Stimulated activated CD8-positive, alpha-beta memory T cell treated with anti-CD3 and anti-CD28 coated beads, Interleukin-7, amount 100 ng/mL, for 1 hour (primary cell): ENCODE measurements around the gene CPE.
"Not testable (repeated sequence)": the region's sequence is repeated elsewhere in the genome, so short reads cannot be mapped to it uniquely, and the experiment has no call there.

Experiments used
- DNase-seq, 2 donors: peaks; one replicate each; pipeline ENCODE4 v3.0.0-alpha.2; 2020; ENCODE audit warnings: low read depth in 2 of 2

The CPE gene

DNA sequence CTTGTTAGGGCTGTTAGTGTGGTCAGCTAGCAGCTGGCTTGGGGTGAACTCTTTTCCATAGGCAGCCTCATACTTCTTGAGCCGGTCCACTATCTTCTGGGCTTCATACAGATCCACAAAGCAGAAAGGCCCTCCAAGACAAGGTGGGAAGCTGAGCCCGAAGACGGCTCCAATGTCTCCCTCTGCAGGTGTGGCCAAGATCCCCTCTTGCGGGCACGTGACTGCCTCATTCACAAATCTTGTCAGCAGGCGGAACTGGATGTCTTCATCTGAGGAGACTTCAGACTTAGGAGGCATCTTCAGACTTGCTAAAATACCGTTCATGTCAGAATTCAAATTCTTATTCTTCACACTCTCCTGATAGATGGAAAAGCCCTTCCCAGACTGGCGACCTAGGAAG lies 25.3 kb downstream of the CPE start:
- DNase-seq, result no peak

DNA sequence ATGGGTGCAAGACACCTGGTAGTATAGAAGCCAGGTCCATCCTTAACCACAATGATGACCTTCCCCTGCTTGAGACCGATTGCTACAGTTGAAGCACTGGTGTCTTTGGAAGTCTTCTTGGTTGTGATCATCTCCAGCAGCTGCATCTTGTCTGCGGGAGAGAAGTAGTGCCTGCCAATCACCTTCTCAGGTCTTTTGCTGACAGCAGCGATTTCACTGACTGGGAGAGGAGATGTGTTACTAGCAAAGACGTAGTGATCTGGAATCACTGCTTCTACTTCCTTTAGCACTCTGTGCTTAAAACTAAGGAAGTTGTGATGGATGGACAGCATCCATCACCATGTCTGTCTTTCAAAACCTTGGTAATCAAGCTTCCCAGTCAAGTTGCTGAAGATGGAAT lies 25.9 kb downstream of the CPE start:
- DNase-seq, result no peak

DNA sequence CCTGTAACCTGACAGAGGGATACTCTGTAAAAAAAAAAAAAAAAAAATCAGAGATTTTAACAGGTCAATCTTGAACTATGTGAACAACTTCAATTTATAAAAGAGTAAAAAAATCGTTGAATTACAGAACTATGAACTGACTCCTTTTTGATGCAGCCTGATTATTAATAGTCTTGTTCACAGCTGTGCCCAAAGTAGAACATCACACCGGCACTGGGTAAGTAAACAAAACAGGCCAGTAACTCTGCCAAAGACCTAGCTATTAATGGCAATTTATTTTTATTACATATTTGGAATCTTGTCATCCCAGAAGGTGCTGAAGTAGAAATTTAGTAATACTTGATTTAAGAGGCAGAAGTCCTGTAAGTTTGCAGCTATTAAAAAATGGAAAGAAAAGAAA lies 31.4 kb downstream of the CPE start:
- DNase-seq, result no peak

DNA sequence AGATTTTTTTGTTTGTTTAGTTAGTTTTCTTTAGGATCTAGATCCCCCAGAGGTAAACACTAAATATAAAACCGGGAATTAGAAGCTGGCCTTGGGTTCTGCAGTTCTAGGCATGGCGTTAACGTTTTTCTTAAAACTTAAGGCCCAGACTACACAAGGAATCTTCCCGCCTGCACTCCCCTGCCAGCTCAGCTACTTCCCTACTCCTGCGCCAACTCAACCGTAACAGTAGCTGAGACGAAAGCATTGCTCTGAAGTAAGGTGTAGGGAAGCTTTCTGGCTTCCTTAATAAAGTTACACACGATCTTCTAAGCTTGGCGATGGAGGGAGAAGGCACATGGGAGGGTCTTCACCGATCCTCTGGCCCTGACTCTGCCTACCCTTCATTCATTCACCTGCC lies 37.1 kb downstream of the CPE start:
- DNase-seq, result no peak

DNA sequence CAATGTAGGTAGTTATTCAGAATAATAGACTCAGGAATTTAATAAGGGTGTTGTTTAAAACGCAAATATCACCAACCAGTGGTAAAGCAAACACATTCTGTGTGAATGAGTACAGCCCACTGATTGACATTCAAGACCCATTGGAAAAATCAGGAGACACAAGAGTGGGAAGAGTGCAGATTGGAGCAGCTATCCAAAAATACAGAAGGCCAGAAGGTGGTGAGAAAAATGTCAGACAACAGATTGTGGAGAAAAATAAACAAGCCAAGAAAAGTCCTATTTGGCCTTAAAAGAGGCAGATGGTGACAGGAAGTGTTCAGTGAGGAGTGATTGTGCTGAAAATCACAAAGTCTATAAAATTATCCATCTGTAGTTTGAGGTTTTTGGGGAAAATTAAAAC lies 39.3 kb downstream of the CPE start:
- no peak for DNase-seq

DNA sequence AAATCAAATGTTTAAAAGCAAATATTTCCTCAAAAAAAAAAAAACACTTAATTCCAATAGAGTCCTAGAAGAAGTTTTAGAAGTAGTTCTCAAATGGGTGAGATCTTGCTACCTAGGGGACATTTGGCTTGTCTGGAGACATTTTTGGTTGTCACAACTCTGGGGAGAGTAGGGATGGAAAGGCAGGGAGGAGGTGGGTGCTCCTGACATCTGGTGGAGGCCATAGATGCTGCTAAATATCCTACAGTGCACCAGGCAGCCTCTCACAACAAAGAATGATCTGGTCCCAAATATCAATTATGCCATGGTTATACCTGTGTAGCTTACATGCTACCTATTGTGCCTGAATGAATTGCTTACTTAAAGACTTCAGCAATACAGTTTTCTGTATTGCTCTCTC lies 46.8 kb downstream of the CPE start:
- DNase-seq, result no peak

- no peak for DNase-seq
Measured at GRCh38 chr4:165426331-165426730, 47.5 kb downstream of the CPE start.

GRCh38 chr4:165426823-165427222 lies 48.0 kb downstream of the CPE start:
- no peak for DNase-seq

DNA sequence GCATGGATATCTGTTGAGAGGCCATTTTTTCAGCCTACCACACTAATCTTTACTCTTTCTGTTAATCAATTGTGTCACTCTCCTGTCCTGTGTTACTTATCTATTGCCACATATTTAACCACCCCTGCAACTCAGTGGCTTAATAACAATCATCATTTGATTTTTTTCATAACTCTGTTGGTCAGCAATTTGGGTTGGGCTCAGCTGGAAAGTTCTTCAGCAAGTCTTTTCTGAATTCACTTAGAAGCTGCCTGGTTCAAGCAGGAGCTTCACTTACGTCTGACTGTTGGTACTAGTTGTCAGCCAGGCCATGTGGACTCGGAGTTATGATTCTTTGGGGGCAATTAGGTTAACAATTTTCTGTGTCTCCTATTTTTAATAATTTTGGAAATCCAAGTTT lies 50.1 kb downstream of the CPE start:
- DNase-seq, result no peak

DNA sequence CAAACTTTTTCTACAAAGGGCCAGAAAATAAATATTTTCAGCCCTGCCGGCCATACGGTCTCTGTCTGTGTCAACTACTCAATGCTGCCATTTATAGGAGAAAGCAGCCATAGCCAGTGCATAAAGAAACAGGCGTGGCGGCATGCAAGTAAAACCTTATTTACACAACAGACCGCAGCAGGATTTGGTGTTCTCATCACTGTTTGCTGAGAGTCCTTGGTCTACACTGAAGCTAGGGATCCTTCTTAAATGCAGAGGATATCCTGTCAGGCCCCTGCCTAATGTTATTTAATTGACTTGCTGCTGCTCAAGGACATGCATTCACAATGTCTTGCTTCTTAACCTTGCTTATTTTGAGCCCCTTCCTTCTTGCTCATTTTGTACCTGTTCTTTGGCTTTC lies 54.7 kb downstream of the CPE start:
- DNase-seq, result no peak

DNA sequence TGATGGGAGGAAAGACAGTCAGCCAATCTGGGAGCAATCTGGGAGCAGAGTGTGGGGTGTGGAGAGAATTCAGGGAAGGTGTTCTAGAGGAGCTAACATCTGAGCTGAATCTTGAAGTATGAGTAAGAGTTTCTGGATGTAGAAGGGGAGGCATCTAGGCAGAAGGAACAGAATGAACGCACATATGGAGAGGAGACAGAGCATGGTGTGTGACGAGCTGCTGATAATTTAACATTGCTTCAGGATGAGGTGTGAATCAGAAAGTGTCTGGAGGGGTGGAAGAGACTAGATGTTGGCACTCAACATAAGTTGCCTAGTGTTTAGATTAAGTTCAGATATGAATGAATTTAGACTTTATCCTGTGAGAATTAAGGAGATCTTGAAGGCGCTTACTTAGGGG lies 58.9 kb downstream of the CPE start:
- DNase-seq, result no peak

GRCh38 chr4:165439344-165439743 lies 60.5 kb downstream of the CPE start:
- DNase-seq, result no peak

DNA sequence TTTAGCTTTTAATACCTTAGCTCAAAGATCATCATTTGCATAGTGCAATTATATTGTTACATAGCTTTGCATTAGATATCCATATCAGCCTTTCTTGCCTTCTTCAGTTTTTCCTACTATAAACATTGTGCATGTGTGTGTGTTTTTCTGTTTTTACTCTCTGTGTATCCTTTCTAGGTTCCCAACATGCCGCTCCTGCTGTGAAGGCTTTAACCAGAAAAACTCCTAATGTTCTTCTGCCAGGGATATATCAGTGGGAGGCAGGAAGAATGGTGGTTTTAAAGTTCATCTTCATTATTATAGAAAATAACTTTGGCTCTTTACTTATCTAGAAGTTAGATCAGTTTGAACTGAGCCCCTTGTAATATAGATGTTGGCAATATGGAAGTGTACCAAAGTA lies 61.2 kb downstream of the CPE start:
- DNase-seq, result no peak

- no peak for DNase-seq
Measured at GRCh38 chr4:165440415-165441158, 61.8 kb downstream of the CPE start.

- DNase-seq, result no peak
Measured at GRCh38 chr4:165443276-165443675, 64.5 kb downstream of the CPE start.

GRCh38 chr4:165448700-165449099 lies 69.9 kb downstream of the CPE start:
- no peak for DNase-seq

DNA sequence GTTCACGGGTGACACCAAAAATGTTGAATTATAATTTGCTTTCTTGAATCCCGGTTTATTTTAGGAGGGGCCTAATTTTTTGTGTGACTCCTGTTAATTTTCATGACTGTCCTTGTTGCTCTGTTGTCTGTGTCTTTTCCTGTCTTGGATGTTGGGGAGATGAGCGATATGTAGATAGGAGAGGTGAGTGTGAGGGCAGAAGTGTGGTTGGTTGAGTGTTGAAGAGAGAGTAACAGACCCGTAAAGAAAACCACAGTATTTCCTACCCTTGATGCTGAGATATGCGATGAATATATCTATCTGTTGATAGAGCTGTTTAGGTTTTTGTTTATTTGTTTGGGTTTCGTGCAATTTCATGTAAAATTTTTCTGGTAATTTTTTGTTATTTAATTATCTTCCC lies 70.5 kb downstream of the CPE start:
- no peak for DNase-seq

- DNase-seq, result no peak
Measured at GRCh38 chr4:165450871-165451270, 72.1 kb downstream of the CPE start.

DNA sequence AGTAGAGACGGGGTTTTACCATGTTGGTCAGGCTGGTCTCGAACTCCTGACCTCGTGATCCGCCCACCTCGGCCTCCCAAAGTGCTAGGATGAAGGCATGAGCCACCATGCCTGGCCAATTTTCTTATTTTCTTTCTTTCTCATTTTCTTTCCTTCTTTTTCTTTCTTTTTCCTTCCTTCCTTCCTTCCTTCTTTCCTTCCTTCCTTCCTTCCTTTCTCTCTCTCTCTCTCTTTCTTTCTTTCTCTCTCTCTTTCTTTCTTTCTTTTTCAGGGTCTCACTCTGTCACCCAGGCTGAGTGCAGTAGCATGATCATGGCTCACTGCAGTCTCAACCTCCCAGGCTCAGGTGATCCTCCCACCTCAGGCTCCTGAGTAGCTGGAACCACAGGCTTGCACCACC lies 74.3 kb downstream of the CPE start:
- DNase-seq, result not testable (repeated sequence)

- DNase-seq, result no peak
Measured at GRCh38 chr4:165454426-165454825, 75.6 kb downstream of the CPE start.

DNA sequence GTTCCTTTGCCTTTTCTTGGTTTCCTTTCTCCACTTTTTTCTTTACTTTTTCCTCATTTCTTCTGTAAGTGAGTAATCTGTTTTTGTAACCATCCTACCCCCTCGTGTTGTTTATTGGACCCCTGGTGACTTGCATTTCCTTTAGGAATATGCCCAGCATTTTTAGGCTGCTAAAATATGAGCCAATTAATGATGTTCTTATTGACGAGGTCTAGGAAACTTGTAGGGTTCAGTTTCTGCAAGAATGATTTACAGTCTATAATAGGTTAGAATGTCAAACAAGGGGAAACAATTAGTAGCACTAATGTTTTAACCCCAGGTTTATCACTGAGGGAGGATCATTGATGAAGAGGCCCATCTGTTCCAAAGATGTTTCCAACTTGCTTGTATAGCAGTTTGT lies 79.0 kb downstream of the CPE start:
- DNase-seq, result no peak

DNA sequence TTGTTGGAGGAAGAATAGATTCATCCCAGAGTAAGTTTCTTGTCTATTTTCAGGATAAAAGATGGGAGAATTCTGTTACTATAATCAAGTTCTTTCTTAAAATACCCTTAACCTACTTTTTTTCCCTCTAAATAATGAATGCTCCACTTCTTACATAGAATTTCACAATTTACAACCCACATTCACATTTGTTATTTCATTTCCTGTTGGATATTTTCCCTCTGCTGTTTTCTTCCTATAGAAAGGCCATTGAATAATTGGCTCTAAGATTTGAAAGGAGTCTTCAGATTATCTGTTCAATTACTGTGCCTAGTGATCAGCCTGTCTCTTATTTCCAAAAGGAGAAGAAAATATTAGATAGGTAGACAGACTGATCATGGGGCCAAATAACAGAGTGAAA lies 79.7 kb downstream of the CPE start:
- no peak for DNase-seq

- DNase-seq, result no peak
Measured at GRCh38 chr4:165461159-165461821, 82.5 kb downstream of the CPE start.

GRCh38 chr4:165462009-165462408 lies 83.2 kb downstream of the CPE start:
- no peak for DNase-seq
